Cardiac muscle cell (in vitro differentiated cells and primary cell): ENCODE data around the gene CSF3. TPM values are rescaled to one million over a fixed set of nuclear protein-coding genes. Genes with fewer than 3 reads are reported as not detected.
A peak's percentile ranks its signal among the peaks of the same experiment; 100 is the strongest.
"Not testable (repeated sequence)": the region's sequence is repeated elsewhere in the genome, so short reads cannot be mapped to it uniquely, and the experiment has no call there.

Source experiments
- DNase-seq, 2 donors: peaks; one replicate each; pipeline versions ENCODE4 v3.0.0 to v3.0.0-alpha.2; 2010 to 2017; ENCODE audit warnings: low read depth in 1 of 2, low spot score in 1 of 2
- H3K27ac ChIP-seq: fragments of 200-600 bp; sonication (generic); 2 replicates; pipeline ENCODE4 v1.5.1; 2016
- H3K27me3 ChIP-seq: fragments of 200-600 bp; sonication (generic); 2 replicates; pipeline ENCODE4 v1.6.0; 2016; ENCODE audit warnings: control low read depth
- H3K36me3 ChIP-seq: fragments of 200-600 bp; sonication (generic); 2 replicates; pipeline ENCODE4 v1.5.1; 2016; ENCODE audit warnings: control low read depth
- H3K4me1 ChIP-seq: fragments of 200-600 bp; sonication (generic); 2 replicates; pipeline ENCODE4 v1.8.1; 2017; ENCODE audit warnings: low read depth, mild to moderate bottlenecking, mixed run types
- H3K4me3 ChIP-seq: fragments of 200-600 bp; sonication (generic); 2 replicates; pipeline ENCODE4 v1.5.1; 2016; ENCODE audit warnings: mild to moderate bottlenecking
- H3K9me3 ChIP-seq: fragments of 200-600 bp; sonication (generic); 2 replicates; pipeline ENCODE4 v1.5.1; 2017; ENCODE audit warnings: low read depth, mild to moderate bottlenecking, control low read depth
- CTCF ChIP-seq: IDR thresholded peaks from 2 replicates; pipeline ENCODE4 v1.5.1; 2012; ENCODE audit warnings: low read depth, mild to moderate bottlenecking, low read length
- polyA plus RNA-seq: library from polyadenylated mRNA; unstranded; fragments of >200 nt; fragmentation: Nextera tagmentation; extraction: Ambion mirVana; gene quantifications from 2 replicates; pipeline ENCODE4 v1.2.1, GENCODE V29; 2016
- total RNA-seq: library from RNA; depleted of rRNA; stranded (reverse); fragments of >200 nt; gene quantifications from 2 replicates; pipeline ENCODE4 v1.2.3, GENCODE V29; 2016

Gene CSF3
- total and polyA plus RNA-seq, 2 experiments from 2014 or later, result not detected

GRCh38 chr17:39997543-39997942, 17.7 kb upstream of the CSF3 start:
- H3K36me3 ChIP-seq, result peaks cover 31% of the 10 kb centered on the region
- no peak for DNase-seq

GRCh38 chr17:39999067-39999466, 16.2 kb upstream of the CSF3 start:
- peaks cover 18% of the 10 kb centered on the region for H3K36me3 ChIP-seq

More at GRCh38 chr17:39997543-39997942, 17.7 kb upstream of the CSF3 start:
- H3K9me3 ChIP-seq, result no peaks in the 10 kb centered on the region
- TF ChIP-seq CTCF, result no peak
- H3K4me3 ChIP-seq, result no peak overlapping the region
- no peaks in the 10 kb centered on the region for H3K27me3 ChIP-seq
- no peak overlapping the region for H3K27ac ChIP-seq
- no peaks in the 10 kb centered on the region for H3K4me1 ChIP-seq

GRCh38 chr17:40000161-40000560, 15.1 kb upstream of the CSF3 start:
- Histone ChIP-seq H3K9me3 (no peaks in the 10 kb centered on the region), H3K27me3 (no peaks in the 10 kb centered on the region), H3K27ac (no peak overlapping the region), H3K4me3 (no peak overlapping the region), H3K4me1 (no peaks in the 10 kb centered on the region), H3K36me3 (peaks cover 9% of the 10 kb centered on the region)
- TF ChIP-seq CTCF, result no peak
- DNase-seq, result no peak

More at GRCh38 chr17:39999067-39999466, 16.2 kb upstream of the CSF3 start:
- no peak for DNase-seq
- H3K4me3 ChIP-seq, result no peak overlapping the region
- peak overlapping the region; percentile 1 for H3K27ac ChIP-seq
- H3K4me1 ChIP-seq, result no peaks in the 10 kb centered on the region
- TF ChIP-seq CTCF, result no peak
- no peaks in the 10 kb centered on the region for H3K27me3 ChIP-seq
- no peaks in the 10 kb centered on the region for H3K9me3 ChIP-seq

- not testable (repeated sequence) for H3K4me1 ChIP-seq, H3K27me3 ChIP-seq, H3K4me3 ChIP-seq, DNase-seq, H3K27ac ChIP-seq, H3K9me3 ChIP-seq, H3K36me3 ChIP-seq
These were observed 13.9 kb upstream of the CSF3 start for GRCh38 chr17:40001335-40001734.

- no peak for DNase-seq
- Histone ChIP-seq H3K27ac (no peak overlapping the region), H3K36me3 (no peaks in the 10 kb centered on the region), H3K4me1 (no peaks in the 10 kb centered on the region), H3K4me3 (no peak overlapping the region), H3K27me3 (no peaks in the 10 kb centered on the region), H3K9me3 (no peaks in the 10 kb centered on the region)
- no peak for TF ChIP-seq CTCF
These were observed 11.2 kb upstream of the CSF3 start for GRCh38 chr17:40004072-40004471.

- Histone ChIP-seq H3K9me3 (no peaks in the 10 kb centered on the region), H3K27ac (no peak overlapping the region), H3K36me3 (no peaks in the 10 kb centered on the region), H3K4me1 (no peaks in the 10 kb centered on the region), H3K4me3 (no peak overlapping the region), H3K27me3 (no peaks in the 10 kb centered on the region)
- no peak for TF ChIP-seq CTCF
- DNase-seq, result no peak
These were observed 10.5 kb upstream of the CSF3 start for GRCh38 chr17:40004712-40005111.
